Right lobe of liver (tissue), 6 donors: ENCODE results near the gene SLC26A11. TPM values are rescaled to one million over a fixed set of nuclear protein-coding genes. Genes with fewer than 3 reads are reported as not detected.

Source experiments
- ATAC-seq, 4 donors: fragments of 200-7000 bp; cut with Tn5 transposase; one replicate each; pipeline ENCODE4 v1.9.1; 2020; ENCODE audit warnings: mild to moderate bottlenecking in 4 of 4, moderate library complexity in 4 of 4
- DNase-seq, 3 donors: peaks; one replicate each; pipeline ENCODE4 v3.0.0-alpha.2; 2020
- H3K27ac ChIP-seq, 3 donors: fragments of 200-600 bp; one replicate each; pipeline ENCODE4 v1.8.0; 2022
- H3K27me3 ChIP-seq, 2 donors: fragments of 200-600 bp; one replicate each; pipeline ENCODE4 v1.8.0; 2022
- H3K36me3 ChIP-seq, 4 donors: fragments of 200-600 bp; sonication (generic) in 1 of 4; one replicate each; pipeline versions ENCODE4 v1.5.1 to v1.8.0; 2017 to 2022; ENCODE audit warnings: control low read depth in 1 of 4
- H3K4me1 ChIP-seq, 4 donors: fragments of 200-600 bp; sonication (generic) in 1 of 4; one replicate each; pipeline versions ENCODE4 v1.5.1 to v1.8.0; 2017 to 2022; ENCODE audit warnings: control low read depth in 1 of 4
- H3K4me3 ChIP-seq, 3 donors: fragments of 200-600 bp; one replicate each; pipeline ENCODE4 v1.8.0; 2022
- H3K9me3 ChIP-seq, 4 donors: fragments of 200-600 bp; sonication (generic) in 1 of 4; one replicate each; pipeline versions ENCODE4 v1.5.1 to v1.8.0; 2017 to 2022; ENCODE audit warnings: control low read depth in 1 of 4
- POLR2A ChIP-seq: fragments of 450-650 bp; IDR thresholded peaks from one replicate; pipeline ENCODE4 v1.6.1; 2017; ENCODE audit warnings: antibody characterized with exemption, mild to moderate bottlenecking
- WGBS: methylation state at CpG from one replicate; pipeline ENCODE4 v1.1.6; 2018; ENCODE audit warnings: low coverage, low lambda C conversion rate; ENCODE audit not compliant: insufficient coverage; ENCODE audit errors: missing lambda C conversion rate; 5-methylcytosine and 5-hydroxymethylcytosine counted together
- intact Hi-C, 2 donors: fragments of 100-400 bp; cut with DNase I; formaldehyde crosslinking; loops; one replicate each; pipeline versions ENCODE4 v1.11.2 to v1.14.1; 2022
- total RNA-seq, 6 experiments: library from RNA; depleted of rRNA in 2 of 6; stranded (reverse); fragments of >200 nt in 2 of 6; fragmentation: NEBNext Ultra II Directional in 3 of 6; extraction: Animal tissue kit (Norgen Biotek cat#: 25700) in 3 of 6; gene quantifications; one replicate each; pipeline versions ENCODE4 v1.1.0 to v1.2.4, GENCODE V29; 2016 to 2023
- TF ChIP-seq, protein P1 (sequence below), 4 donors: fragments of 200-600 bp in 3 of 4; fragments of 450-650 bp in 1 of 4; IDR thresholded peaks; one replicate each; pipeline versions ENCODE4 v1.5.1 to v1.8.0; 2016 to 2022; ENCODE audit warnings: antibody characterized with exemption in 4 of 4, mild to moderate bottlenecking in 2 of 4
- donor health status: DM: no; HTN: yes; CAD: no.
- donor health status: DM: no; HTN: no; CAD: no.
- donor health status: DM: no; HTN: no; CAD: no.
- donor health status: DM: no; HTN: yes; CAD: no.
- donor health status: DM: no; HTN: yes; CAD: no.

Gene SLC26A11
- total RNA-seq, 6 experiments from 2014 or later, result 5.8 to 9.8 (median 6.5) TPM

DNA sequence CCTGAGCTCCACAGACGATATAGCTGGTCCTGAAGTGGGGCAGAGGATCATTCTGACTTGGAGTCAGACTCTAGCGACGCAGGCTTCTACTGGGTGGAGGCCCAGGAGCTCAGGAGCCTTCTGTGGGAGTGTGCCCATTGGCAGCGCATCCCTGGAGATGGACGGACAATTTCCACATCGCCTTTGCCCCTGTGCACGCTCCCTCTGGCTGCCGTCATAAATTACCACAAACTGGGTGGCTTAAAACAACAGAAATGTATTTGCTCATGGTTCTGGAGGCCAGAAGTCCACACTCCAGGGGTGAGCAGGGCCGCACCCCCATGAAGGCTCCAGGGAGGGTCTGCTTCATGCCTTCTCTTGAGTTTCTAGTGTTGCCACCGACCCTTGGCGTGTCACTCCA, 43.5 kb upstream of the SLC26A11 start:
- no peaks in the 10 kb centered on the region for H3K9me3 ChIP-seq
- H3K4me3 ChIP-seq, result no peak overlapping the region
- H3K27ac ChIP-seq, result no peak overlapping the region
- no peaks in the 10 kb centered on the region for H3K27me3 ChIP-seq
- WGBS, result 90% methylated on average over 2 of the region's 11 CpGs
- no peak for TF ChIP-seq POLR2A
- TF ChIP-seq, protein P1, sequence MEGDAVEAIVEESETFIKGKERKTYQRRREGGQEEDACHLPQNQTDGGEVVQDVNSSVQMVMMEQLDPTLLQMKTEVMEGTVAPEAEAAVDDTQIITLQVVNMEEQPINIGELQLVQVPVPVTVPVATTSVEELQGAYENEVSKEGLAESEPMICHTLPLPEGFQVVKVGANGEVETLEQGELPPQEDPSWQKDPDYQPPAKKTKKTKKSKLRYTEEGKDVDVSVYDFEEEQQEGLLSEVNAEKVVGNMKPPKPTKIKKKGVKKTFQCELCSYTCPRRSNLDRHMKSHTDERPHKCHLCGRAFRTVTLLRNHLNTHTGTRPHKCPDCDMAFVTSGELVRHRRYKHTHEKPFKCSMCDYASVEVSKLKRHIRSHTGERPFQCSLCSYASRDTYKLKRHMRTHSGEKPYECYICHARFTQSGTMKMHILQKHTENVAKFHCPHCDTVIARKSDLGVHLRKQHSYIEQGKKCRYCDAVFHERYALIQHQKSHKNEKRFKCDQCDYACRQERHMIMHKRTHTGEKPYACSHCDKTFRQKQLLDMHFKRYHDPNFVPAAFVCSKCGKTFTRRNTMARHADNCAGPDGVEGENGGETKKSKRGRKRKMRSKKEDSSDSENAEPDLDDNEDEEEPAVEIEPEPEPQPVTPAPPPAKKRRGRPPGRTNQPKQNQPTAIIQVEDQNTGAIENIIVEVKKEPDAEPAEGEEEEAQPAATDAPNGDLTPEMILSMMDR (IDR thresholded peaks at IDR 0.05), result no peak
- ATAC-seq, result no peak
- no peaks in the 10 kb centered on the region for H3K4me1 ChIP-seq
- no peak for DNase-seq
- intact Hi-C loops, result no loop called here
- H3K36me3 ChIP-seq, result no peaks in the 10 kb centered on the region

DNA sequence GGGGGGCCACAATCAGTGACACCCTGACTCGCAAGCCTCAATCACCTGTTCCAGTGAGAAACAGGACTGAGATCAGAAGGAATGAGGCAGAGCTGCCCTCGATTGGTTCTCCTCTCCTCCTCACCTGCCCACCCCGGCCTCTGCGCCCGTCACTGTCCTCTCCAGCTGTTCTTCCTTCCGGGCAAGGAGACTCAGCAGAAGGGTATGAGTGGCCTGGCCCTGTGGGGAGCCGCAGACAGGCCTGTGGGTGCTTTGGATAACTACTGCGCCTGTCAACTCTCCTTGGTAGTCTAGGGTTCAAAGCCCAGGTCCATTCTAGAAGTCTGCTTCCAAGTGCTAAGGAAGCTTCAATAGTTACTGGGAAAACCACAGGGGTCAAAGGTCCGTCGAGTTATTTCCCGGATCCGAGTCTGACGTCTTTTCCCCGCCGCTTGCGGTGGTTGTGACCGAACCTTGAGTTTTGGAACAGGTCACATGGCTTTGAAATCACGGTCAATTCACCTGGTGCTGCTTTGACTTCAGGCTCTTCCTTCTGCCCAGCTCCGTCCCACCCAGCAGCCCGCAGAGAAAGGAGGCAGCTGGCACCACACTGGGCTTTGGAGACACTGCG, 42.1 kb upstream of the SLC26A11 start:
- TF ChIP-seq, protein P1 (IDR thresholded peaks at IDR 0.05), result no peak
- no peak for TF ChIP-seq POLR2A
- WGBS, result 33% methylated on average over 1 of the region's 21 CpGs
- no peak overlapping the region for H3K4me3 ChIP-seq
- no peaks in the 10 kb centered on the region for H3K27me3 ChIP-seq
- no peak for ATAC-seq
- no peak for DNase-seq
- intact Hi-C loops, result no loop called here
- H3K9me3 ChIP-seq, result no peaks in the 10 kb centered on the region
- no peak overlapping the region for H3K27ac ChIP-seq
- no peaks in the 10 kb centered on the region for H3K36me3 ChIP-seq
- H3K4me1 ChIP-seq, result no peaks in the 10 kb centered on the region

DNA sequence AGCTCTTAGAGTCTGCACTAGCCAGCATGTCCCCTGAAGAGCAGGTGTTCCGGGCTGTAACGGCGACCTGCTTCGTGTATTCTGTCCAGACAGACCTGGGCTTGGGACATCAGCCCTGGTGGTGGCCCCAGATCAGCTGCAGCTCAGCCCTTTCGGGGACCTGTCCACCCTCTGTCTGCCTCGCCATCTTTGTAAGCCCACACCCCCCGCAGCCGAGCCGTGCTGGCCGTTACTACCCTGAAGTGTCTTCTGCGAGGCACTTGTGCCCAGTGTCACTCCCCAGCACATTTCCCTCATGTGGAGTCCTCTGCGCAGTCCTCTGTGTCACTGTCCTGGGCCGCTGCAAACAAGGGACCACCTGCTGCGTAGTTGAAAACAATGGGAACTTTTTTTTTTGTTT, 40.0 kb upstream of the SLC26A11 start:
- no peak overlapping the region for H3K4me3 ChIP-seq
- no peak for ATAC-seq
- H3K27me3 ChIP-seq, result no peaks in the 10 kb centered on the region
- H3K9me3 ChIP-seq, result no peaks in the 10 kb centered on the region
- intact Hi-C loops, result no loop called here
- WGBS, result 74% methylated on average over 7 of the region's 14 CpGs
- no peaks in the 10 kb centered on the region for H3K36me3 ChIP-seq
- H3K4me1 ChIP-seq, result no peaks in the 10 kb centered on the region
- no peak for DNase-seq
- no peak for TF ChIP-seq POLR2A
- no peak overlapping the region for H3K27ac ChIP-seq

DNA sequence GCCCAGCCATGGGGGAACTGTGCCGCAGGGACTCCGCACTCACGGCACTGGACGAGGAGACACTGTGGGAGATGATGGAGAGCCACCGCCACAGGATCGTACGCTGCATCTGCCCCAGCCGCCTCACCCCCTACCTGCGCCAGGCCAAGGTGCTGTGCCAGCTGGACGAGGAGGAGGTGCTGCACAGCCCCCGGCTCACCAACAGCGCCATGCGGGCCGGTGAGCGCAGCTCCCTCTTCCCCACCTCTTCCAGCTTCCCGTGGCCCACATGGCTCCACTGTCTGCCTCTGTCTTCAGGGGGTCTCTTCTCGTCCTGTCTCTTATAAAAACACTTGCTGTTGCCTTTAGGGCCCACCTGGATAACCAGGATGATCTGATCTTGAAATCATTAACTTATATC, 38.8 kb upstream of the SLC26A11 start:
- H3K4me1 ChIP-seq, result no peaks in the 10 kb centered on the region
- 53% methylated on average over 2 of the region's 17 CpGs for WGBS
- TF ChIP-seq POLR2A, result no peak
- TF ChIP-seq, protein P1 (IDR thresholded peaks at IDR 0.05), result no peak
- H3K9me3 ChIP-seq, result no peaks in the 10 kb centered on the region
- ATAC-seq (no peak), DNase-seq (no peak)
- H3K27me3 ChIP-seq, result no peaks in the 10 kb centered on the region
- no peak overlapping the region for H3K27ac ChIP-seq
- no peak overlapping the region for H3K4me3 ChIP-seq
- H3K36me3 ChIP-seq, result no peaks in the 10 kb centered on the region
- intact Hi-C loops, result no loop called here

DNA sequence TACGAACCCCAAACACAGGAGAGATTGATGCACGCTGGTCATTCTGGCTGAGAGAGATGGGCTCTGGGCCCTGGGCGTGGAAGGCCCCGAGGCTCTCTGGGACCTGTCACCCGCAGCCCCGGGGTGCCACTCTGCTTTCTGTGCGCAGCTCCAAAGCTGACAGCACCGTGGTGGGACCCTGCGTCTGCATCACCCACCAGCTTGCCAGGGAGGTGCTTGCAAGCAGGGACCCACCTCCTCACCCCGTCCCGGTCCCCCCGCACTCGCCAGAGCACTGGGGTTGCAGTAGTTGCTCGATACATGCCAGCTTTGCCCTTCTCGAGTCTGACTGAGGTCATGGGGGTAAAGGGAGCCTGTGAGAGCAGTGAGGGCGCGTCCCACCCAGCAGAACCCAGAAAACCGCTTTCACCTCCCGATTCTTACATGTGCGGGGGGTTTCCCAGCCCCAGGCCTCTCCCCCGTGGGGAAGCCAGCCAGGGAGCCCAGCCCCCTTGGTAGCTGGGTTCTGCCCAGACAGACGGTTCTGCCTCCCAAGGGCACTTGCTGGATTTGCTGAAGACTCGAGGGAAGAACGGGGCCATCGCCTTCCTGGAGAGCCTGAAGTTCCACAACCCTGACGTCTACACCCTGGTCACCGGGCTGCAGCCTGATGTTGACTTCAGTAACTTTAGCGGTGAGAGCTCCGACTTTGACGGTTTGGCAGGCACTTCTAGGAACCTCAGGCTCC, 37.9 kb upstream of the SLC26A11 start:
- Histone ChIP-seq H3K9me3 (no peaks in the 10 kb centered on the region), H3K36me3 (no peaks in the 10 kb centered on the region), H3K4me3 (no peak overlapping the region), H3K4me1 (no peaks in the 10 kb centered on the region), H3K27me3 (no peaks in the 10 kb centered on the region), H3K27ac (no peak overlapping the region)
- ATAC-seq, result no peak
- no peak for DNase-seq
- TF ChIP-seq POLR2A, result no peak
- TF ChIP-seq, protein P1 (IDR thresholded peaks at IDR 0.05), result no peak
- intact Hi-C loops, result no loop called here
- WGBS, result 100% methylated on average over 1 of the region's 30 CpGs
